Neural progenitor cell (in vitro differentiated cells): ENCODE data around the gene KLHL42.

Source experiments
- EZH2 ChIP-seq: fragments of 200-600 bp; sonication (generic); IDR thresholded peaks from 2 replicates; pipeline ENCODE4 v1.6.1; 2017; ENCODE audit warnings: antibody characterized with exemption, mild to moderate bottlenecking, moderate library complexity
- TF ChIP-seq, protein P1 (sequence below): fragments of 200-600 bp; sonication (generic); IDR thresholded peaks from 2 replicates; pipeline ENCODE4 v1.5.1; 2017; ENCODE audit warnings: antibody characterized with exemption, mild to moderate bottlenecking

DNA sequence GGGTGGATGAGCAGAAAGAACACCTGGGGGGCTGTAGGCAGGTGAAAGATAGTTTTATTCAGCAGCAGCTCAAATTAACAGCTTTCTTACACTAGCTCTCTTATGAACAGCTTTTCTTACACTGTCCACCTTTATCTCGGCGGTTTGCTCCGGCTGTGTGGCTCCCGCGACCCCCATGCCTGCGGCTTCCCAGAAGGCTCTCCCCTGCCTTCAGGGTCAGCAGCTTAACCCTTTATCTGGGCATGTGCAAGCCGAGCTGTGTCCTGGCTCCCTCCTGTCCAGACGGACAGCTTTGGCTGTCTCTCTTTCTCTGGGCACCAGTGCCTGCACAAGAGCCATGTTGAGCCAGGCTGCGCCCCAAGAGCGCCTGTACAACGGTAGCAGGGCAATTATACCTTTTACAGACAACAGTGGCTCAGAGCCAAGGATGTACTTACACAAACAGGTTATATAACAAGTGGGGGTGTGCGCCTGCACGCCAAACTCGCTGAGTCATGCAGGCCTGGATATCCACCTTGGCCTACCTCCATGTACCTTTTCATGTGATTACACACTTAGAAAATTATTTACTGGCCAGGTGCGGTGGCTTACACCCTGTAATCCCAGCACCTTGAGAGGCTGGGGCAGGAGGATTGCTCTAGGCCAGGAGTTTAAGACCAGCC lies 28.5 kb upstream of the KLHL42 start:
- TF ChIP-seq, protein P1, sequence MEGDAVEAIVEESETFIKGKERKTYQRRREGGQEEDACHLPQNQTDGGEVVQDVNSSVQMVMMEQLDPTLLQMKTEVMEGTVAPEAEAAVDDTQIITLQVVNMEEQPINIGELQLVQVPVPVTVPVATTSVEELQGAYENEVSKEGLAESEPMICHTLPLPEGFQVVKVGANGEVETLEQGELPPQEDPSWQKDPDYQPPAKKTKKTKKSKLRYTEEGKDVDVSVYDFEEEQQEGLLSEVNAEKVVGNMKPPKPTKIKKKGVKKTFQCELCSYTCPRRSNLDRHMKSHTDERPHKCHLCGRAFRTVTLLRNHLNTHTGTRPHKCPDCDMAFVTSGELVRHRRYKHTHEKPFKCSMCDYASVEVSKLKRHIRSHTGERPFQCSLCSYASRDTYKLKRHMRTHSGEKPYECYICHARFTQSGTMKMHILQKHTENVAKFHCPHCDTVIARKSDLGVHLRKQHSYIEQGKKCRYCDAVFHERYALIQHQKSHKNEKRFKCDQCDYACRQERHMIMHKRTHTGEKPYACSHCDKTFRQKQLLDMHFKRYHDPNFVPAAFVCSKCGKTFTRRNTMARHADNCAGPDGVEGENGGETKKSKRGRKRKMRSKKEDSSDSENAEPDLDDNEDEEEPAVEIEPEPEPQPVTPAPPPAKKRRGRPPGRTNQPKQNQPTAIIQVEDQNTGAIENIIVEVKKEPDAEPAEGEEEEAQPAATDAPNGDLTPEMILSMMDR, result no peak
- TF ChIP-seq EZH2, result no peak
